ENCODE measurements around the gene TRIM2.

GRCh38 chr4:153367092-153367491, 162.8 kb downstream of the TRIM2 start:
- TF ChIP-seq POLR2A (IDR thresholded peaks at IDR 0.05), result no peak
- TF ChIP-seq, protein P1, sequence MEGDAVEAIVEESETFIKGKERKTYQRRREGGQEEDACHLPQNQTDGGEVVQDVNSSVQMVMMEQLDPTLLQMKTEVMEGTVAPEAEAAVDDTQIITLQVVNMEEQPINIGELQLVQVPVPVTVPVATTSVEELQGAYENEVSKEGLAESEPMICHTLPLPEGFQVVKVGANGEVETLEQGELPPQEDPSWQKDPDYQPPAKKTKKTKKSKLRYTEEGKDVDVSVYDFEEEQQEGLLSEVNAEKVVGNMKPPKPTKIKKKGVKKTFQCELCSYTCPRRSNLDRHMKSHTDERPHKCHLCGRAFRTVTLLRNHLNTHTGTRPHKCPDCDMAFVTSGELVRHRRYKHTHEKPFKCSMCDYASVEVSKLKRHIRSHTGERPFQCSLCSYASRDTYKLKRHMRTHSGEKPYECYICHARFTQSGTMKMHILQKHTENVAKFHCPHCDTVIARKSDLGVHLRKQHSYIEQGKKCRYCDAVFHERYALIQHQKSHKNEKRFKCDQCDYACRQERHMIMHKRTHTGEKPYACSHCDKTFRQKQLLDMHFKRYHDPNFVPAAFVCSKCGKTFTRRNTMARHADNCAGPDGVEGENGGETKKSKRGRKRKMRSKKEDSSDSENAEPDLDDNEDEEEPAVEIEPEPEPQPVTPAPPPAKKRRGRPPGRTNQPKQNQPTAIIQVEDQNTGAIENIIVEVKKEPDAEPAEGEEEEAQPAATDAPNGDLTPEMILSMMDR (IDR thresholded peaks at IDR 0.05), result no peak

Measured in uterus (tissue), 2 donors.